GM08714 (cell line): Measurements from ENCODE around the gene SUPT4H1.

Experiments used
- H3K4me3 ChIP-seq: fragments of 200-500 bp; sonication (Bioruptor generic); 2 replicates; pipeline ENCODE4 v1.5.1; 2014; ENCODE audit warnings: mild to moderate bottlenecking, low read length, inconsistent platforms
- ZNF274 ChIP-seq: IDR thresholded peaks from 2 replicates; pipeline ENCODE4 v1.6.1; 2012; ENCODE audit warnings: mild to moderate bottlenecking, low read depth, low read length

Gene SUPT4H1

DNA sequence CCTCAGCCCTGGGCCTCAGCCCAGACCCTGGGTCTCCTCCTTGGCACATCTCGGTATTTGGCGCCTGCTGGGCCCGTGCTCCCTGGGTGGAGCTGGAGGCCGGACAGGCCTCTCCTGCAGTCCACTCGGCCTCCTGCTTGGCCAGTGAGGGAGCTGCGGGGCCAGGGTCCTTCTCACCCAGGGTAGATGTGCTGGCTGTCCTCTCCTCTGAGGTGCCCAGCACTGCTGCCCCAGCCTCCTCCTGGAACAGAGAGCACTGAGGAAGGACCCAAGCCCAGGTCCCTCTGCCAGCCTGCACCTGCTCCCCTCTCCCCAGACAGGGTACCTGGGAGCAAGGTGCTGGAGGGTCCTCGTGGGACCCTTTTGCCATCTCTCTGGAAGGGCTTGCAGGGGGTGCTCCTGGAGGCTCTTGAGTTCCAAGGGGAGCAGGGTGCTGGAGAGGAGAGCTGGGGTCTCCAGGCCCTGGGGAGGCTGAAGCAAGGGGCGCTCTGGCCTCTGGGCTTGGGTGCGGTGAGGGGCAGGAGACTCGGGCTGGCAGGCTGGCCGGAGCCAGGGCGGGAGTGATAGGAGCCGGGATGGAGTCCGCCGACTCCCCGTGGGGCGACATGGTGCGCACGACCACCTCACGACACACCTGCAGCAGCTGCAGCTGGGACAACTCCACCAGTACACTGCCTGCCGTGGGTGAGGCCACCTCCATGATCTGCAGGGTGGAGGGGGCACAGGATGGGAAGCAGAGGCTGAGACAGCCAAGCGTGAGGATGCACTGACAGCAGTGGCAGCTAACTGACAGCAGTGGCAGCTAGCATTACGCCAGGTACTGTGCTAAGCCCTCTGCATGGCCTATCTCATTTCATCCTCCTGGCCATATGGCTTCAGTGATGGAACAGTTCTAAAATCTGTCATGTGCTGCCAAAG, 41.2 kb downstream of the SUPT4H1 start:
- no peak for TF ChIP-seq ZNF274
- no peak overlapping the region for H3K4me3 ChIP-seq

DNA sequence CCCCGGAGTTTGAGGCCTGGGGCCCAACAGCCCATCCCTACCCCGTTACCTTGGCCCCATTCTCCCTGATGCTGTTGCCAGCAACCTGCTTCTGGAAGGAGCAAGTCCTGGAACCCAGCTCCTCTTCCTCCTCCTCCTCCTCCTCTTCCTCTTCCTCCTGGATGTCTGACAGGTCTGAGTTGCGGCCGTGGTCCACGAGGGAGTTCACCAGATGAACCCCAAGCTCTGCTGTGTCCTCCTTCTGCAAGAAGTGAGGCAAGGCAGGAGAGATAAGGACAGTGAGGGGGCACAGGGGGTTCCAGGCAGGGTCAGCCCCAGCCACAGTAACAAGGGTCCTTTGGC, 42.1 kb downstream of the SUPT4H1 start:
- no peak overlapping the region for H3K4me3 ChIP-seq
- no peak for TF ChIP-seq ZNF274

DNA sequence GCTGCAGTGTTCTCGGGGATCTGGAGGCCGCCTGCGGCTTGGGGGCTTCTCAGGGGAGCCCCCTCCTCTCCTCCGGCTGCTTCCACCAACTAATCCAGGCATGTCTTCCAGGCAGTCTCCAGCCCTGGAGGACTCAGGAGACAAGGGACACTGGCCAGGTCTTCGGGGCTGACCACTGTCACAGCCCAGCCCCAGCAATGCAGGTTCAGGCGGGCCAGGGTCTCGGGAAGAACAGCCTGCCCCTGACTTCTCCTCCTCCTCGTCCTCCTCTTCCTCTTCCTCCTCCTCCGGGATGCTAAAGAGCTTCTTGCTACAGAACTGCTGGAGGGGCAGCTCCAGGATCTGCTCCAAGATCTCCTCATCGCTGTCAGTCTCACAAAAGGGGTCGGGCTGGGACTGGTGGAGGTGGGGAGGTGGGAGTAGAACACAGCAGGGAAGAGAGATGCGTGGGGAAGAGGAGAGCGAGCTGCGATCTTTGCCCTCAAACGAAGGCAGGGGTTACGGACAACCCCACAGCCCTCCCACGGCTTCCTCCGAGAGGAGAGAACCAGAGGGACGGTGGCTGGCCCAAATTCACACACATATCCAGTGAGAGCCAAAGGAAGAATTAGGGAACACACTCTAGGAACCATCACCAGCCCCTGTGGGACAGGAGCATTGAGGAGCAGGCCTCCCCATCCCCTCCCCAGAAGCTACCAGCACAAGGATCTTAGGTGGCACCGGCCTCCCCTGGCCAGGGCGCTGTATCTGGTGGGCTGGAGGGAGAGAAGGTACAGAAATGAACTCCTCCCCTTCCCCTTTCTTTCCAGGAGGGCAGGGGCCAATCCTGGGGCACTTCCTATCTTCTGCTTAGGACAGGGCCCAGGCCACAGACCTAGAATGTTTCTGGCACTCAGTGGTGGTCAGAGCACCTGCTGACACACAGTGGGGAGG, 42.8 kb downstream of the SUPT4H1 start:
- H3K4me3 ChIP-seq, result no peak overlapping the region

DNA sequence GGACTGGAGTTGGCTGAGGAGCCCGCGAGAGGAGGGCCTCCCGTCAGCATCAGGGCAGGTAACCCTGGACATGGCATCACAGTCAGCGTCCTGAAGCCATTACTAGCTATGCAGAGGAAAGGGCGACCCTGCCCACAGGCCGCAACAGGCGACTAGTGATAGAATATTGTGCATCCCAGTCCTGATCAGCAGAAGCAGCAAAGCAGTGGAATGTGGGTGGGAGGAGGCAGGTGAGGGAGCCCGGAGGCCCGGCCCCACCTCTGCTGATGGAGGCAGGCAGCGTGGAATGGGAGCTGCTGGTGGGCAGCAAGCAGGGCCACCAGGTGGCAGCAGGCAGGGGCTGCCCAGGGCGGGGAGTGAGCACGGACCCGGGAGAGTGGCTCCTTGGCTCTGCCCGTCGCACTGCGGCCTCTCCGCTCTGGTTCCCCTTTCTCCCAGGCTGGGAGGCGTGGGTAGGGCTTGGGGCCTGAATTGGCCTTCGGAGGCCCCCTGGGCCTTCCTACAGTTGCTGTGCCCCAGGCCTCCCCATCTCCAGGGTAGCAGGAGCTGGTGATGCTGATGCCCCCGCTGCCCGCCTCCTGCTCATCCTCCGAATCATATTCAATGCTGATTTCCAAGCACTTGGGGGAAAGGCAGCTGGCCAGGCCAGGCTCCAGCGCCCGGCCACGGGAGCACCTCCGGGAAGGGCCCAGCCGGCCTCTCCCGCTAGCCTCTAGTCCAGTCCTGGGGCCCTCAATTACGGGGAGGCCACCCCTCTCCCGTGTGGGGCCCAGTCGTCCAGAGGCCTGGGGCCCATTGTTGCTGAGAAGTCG, 43.6 kb downstream of the SUPT4H1 start:
- TF ChIP-seq ZNF274, result no peak
- no peak overlapping the region for H3K4me3 ChIP-seq

More for the DNA sequence above, 42.8 kb downstream of the SUPT4H1 start:
- TF ChIP-seq ZNF274, result no peak

DNA sequence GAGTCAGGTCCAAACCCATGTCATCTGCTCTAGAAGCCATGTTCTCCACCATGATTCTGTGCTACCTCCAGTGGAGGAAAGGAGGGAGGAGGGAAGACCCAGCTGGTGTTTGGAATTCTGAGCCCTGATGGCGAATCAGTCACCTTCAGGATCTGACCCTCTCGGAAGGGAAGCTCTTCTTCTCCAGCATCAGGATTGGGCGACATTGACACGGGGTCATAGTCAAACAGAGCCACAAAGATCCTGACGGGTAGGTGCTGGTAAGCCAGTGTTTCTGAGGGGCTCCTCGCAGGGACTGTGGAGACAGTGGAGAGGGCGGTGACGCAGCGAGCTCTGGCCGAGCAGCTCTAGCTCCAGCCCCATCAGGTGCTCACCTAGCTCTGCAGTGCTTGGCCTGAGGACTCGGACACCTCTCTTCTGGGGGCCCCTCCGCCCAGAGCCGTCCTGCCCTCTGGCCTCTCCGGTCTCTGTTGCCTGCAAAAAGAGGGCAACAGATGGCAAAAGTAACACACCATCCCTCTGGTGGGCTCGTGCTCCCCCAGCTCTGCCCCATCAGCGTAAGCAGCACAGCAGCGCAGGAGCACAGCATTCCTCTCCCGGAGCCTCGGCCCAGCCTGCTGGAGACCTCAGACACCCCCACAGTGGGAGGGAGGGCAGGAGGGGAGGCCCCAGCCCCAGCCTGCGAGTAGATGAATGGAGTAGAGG, 44.4 kb downstream of the SUPT4H1 start:
- no peak for TF ChIP-seq ZNF274
- H3K4me3 ChIP-seq, result no peak overlapping the region

DNA sequence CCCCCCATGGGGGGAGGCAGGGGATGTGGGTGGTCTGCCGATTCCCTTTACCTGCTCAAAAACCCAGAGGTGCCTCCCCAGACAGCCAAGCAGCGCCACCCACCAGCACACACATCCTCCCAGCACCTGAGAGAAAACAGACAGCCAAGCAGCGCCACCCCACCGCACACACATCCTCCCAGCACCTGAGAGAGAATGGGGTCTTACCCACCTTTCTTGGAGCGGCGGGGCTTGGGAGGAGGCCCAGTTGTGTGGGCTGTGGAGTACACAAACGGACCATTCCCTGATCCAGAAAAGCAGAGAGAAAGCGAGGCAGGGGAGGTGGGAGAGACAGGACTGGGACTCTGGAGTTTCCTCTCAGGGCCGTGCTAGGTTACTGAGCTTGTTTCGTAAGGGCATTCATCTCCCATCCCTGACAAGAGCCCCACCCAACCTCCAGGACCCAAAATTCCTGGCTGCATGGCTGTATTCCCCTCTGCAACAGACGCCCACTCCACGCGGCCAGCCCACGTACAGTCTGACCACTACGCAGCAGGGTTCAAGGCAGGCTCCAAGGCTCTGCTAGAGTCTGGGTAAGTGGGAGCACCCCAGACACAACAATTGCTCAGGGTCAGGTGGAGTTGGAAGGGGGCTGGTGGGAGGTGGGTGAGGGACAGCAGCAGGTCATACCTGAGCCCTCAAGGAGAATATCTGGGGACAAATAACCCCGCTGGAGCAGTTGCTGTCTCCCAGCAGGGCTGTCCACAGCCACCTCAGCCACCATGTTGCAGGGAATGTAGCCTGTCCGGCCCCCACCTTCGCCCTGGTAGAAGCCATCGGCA, 45.7 kb downstream of the SUPT4H1 start:
- no peak overlapping the region for H3K4me3 ChIP-seq
- TF ChIP-seq ZNF274, result no peak

DNA sequence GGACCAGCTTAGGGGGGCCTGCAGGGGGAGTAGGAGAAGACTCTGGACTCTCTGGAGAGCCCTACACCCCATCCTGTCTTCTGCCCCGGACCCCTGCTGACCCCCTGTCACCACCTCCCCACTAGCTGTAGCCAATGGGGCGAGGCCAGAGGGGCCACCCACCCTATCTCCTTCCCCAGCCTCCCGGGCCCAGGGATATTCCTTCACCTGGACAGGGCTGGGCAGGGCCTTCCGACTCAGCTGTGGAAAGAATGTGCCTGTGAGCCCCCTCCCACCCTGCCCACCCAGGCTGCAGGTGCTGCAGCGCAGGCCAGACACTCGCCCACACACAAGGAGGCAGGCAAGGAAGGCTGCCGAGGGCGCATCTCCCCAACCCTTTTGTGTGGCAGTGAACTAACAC, 46.4 kb downstream of the SUPT4H1 start:
- no peak for TF ChIP-seq ZNF274
- H3K4me3 ChIP-seq, result no peak overlapping the region

DNA sequence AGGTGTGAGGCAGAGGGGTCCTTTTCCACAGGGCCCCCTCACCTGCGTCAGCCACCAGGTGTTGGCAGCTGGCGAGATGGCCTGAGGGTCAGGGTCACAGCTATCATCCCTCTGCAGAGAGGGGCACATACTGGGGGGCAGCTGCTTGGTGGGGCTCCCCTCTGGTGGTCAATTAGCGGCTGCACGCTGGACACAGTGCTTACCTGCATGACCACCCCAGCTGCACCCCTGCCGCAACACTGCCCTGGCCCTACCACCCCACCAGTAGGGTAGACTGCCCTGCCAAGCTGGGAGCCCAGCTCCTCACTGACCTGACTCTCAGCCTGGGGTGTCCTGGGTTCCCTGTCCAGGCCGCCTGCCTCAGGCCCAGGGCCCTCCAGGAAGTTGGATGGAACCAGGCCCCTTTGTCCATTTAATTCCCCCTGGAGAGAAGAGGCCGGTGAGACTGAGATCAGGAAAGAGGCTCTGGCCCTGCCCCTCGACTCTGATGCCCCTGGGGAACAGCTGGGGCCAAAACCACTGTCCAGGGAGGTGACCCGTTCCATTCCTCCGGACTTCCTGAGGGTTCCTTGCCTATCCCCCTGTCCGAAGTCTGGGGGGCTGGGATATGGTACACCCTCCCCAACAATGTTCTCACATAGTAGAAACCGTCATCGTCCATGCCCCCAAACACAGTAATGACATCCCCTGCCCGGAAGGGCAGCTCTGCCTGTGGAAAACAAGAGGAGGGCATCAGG, 47.1 kb downstream of the SUPT4H1 start:
- TF ChIP-seq ZNF274, result no peak
- no peak overlapping the region for H3K4me3 ChIP-seq

DNA sequence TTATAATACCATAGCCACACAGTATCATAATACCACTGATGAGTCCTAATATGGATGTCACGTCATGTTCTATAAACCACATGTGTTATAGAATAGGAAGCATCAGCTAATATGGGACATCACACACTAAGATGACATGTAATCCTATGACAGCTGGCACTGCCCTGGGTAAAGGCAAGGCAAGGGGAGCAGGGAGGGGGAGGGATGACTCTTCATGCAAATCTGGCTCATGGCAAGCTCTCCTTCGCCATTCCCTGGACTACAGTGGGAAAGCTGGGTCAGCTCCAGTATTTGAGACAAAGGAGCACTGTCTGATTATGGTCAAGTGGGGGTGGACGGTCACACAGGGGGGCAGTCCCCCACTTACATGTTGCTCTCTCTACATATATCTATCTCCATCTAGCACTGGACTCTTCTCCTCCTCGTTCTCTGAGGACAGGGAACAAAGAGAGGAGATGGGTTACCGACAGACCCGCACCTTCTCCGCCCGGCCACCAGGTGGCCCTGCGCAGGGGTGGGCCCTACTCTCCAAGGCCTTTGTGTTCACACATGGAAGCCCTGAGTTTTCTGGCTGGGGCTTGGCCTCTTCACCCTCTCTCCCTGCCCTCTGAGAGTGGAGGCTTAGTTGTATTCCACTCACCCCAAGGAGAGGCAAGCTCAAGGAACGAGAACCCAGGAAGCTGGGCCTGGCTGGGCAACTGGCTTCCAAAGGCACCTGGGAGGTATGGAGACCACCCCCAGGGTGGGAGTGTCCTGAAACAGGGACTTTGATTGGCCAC, 47.8 kb downstream of the SUPT4H1 start:
- H3K4me3 ChIP-seq, result no peak overlapping the region
- TF ChIP-seq ZNF274, result no peak

DNA sequence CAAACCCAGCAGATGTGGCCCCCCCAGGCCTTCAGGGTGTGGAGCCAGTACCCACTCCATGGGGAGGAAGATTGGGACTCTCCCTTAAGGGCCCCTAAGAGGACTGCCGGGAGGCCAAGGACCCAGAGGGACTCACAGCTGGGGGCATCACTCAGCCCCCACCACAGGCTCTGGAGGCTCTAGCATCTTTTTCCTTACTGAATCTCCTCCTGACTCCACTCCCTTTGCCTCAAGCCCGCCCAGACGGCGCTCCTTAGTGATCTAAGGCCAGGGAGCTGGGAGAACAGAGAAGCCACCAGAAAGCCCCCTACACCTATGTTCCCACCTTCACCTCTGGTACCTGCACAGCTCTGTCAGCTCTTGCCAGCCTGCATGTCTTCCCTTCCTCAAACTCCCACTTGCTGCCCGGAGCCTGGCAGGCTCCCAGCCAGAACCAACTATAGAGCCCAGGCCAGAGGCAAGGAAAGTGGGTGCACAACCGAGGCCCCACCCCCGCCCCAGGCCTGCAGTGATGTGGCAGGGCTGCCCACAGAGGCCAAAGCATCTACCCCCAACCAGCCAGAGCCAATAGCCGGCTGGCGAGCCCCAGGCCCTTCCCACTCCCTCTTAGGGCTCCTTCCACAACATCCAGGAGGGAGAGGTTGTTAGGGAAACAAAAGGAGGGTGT, 48.9 kb downstream of the SUPT4H1 start:
- no peak overlapping the region for H3K4me3 ChIP-seq
- no peak for TF ChIP-seq ZNF274

DNA sequence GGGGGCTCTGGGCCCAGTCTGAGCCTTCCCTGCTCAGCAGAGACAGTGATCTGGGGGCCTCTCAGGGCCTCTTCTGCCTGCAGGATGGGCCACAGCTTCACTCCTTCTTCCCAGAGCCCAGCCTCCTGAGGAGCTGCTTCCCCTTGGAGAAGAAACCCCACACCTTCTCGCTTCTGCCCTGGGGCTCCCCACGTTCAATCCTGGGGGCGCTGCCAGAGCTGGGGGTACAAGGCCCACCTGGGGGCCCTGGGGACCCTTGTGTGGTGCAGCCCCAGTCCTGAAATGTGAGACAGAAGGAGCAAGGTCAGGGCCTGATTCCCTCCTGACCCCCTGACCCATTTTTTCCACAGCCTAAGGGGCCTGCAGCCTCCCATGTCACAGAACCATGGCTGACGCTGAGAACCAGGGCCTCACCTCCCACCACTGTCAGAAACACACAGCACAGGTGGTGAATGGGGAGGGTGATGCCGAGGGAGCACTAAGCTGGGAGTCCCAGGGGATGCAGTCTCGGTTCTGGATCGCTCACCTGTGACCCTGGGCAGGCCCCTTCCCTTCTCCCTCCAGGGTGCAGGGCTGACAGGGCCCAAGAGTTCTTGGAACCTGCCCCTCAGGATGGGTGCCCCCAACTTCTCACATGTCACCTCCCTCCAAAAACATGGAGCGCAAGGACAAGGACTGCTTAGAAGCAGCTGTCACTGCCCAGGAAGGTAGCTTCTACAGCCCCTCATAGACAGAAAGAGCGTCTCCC, 49.7 kb downstream of the SUPT4H1 start:
- H3K4me3 ChIP-seq, result no peak overlapping the region
- TF ChIP-seq ZNF274, result no peak
